ENCODE measurements around the gene KANK3.
"Not testable (repeated sequence)": the region's sequence is repeated elsewhere in the genome, so short reads cannot be mapped to it uniquely, and the experiment has no call there.

The KANK3 gene

DNA sequence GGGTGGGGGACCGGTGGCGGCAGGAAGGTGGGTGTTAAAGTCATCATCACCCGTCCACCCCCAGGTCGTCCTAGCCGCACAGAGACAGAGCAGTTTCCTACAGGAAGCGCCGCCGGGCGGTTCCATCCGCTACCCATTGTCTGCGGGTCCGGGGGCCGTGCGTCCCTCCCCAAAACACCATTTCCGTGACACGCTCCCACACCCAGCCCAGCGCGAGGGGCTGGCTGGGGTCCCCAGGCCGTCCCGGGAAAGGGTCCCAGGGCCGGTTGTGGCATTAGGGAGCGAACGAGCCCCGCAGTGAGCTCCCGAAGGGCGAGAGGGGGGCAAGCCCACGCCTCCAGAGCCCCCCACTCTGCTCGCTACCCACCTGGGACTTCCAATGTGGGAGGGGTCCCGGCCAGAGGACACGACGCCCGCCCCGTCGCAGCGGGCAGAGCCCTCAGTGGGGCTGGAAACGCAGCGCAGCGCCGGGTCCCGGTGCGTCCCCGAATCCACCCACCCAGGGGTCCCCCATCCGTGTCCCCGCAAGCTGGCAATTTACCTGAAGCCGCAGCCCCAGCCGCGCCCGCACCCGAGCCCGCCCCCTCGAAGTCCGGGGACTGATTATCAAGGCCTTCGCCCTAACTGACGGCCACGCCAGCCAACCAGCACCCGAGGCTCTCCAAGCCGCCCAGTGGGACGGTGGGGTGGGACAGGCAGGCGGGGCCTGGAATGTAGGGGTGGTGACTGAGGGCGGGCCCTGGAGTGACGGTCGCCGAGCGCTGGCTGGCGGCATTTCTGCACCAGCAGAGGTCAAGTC, at the start of gene KANK3:
KANK3 (minus strand) TSS at position 579 of the 799 bp plus-strand sequence. CDS start 5,434 bp downstream, outside the sequence.
- DNase-seq (ENCODE audit: low spot score), result peak; percentile 96

GRCh38 chr19:8392017-8392591, 49.0 kb upstream of the KANK3 start:
- peak; percentile 17 for DNase-seq (ENCODE audit: low spot score)

GRCh38 chr19:8391198-8392016, 48.3 kb upstream of the KANK3 start:
- DNase-seq (ENCODE audit: low spot score), result no peak

- DNase-seq (ENCODE audit: low spot score), result peak; percentile 96
Measured at GRCh38 chr19:8390617-8390981, 47.5 kb upstream of the KANK3 start.

DNA sequence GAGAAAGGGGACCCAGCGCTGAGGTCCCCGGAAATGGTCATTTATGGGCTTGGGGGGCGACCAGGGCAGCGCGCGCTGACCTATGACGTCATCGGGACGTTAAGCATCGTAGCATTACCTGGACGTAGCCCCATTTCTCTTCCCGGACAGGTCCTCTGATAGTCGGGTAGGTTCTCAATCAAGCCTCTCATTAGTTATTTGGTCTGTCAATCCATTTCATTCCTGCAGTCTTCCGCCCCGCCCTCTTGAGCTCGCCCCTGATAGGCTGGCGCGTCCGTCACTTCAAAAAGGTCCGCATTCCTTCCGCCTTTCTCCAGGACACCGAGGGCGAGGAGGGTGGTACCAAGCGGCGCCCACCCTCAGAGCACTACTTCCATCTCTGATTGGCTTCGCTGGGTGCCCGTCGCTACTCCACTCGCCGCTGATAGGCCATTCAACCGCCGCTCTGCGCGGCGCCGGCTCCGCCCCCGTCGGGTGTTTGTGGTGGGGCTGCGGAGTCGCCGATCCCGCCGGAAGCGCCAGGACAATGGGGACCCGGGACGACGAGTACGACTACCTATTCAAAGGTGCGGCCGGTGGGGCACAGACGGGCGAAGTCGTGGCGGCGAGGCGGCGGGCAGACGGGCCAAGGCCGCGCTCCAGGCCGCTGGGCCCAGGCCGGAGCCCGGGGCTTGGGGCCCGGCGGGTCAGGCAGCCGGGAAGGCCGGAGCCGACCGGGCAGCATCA, 47.0 kb upstream of the KANK3 start, which contains the start of gene RAB11B:
RAB11B (plus strand) TSS at position 470 of the 726 bp plus-strand sequence; CDS start at position 527, 57 bp downstream.
- peak; percentile 97 for DNase-seq (ENCODE audit: low spot score)

GRCh38 chr19:8388612-8388958, 45.5 kb upstream of the KANK3 start:
- DNase-seq (ENCODE audit: low spot score), result no peak

DNA sequence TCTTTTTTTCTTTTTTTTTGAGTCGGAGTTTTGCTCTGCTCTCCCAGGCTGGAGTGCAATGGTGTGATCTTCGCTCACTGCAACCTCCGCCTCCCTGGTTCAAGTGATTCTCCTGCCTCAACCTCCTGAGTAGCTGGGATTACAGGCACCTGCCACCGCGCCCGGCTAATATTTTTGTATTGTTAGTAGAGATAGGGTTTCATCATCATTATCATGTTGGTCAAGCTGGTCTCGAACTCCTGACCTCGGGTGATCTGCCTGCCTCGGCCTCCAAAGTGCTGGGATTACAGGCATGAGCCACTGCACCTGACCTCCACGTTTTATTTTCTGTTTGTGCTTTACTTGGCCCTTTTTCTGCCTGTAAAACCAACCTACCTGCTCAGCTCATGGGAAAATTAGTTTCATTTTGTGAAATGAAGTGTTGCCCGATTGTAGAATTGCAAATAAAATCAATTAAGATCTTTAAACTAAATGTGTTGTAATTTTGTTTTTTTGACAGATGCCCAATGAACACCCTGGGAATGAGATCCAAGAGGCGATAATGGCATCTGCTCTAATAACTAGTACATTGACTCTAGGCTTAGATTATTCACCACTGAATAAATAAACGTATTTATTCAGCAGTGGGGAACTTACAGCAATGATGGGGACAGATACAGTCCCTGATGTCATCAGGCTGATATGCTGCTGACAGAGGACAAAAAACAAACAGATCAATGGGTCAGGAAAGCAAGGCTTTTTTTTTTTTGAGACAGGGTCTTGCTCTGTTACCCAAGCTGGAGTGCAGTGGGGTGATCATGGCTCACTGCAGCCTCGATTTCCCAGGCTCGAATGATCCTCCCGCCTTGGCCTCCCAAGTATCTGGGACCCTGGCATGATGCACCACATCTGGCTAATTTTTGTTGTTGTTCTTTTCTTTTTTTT, 44.9 kb upstream of the KANK3 start:
- no peak for DNase-seq (ENCODE audit: low spot score)

DNA sequence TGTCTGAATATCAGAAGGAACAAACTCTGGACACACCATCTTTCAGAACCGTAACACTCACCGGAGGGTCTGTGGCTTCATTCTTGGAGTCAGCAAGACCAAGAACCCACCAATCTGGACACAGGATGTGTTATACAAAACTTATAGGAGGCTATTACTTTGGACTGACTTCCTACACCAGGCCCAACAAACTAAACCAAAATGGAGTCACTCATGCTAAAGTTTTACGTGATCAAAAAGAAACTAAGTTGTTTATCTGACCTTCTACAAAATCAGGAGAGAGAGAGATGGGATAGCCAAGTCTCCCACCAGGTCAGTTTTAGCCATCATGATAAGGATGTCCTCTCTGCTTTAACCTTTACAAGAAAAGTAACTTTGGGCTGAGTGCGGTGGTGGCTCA, 43.9 kb upstream of the KANK3 start:
- DNase-seq (ENCODE audit: low spot score), result no peak

DNA sequence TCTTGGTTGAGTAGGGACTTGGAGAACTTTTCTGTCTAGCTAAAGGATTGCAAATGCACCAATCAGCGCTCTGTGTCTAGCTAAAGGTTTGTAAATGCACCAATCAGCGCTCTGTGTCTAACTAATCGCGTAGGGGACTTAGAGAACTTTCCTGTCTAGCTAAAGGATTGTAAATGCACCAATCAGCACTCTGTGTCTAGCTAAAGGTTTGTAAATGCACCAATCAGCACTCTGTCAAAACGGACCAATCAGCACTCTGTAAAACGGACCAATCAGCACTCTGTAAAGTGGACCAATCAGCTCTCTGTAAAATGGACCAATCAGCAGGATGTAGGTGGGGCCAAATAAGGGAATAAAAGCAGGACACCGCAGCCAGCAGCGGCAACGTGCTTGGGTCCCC, 43.4 kb upstream of the KANK3 start:
- DNase-seq (ENCODE audit: low spot score), result not testable (repeated sequence)

DNA sequence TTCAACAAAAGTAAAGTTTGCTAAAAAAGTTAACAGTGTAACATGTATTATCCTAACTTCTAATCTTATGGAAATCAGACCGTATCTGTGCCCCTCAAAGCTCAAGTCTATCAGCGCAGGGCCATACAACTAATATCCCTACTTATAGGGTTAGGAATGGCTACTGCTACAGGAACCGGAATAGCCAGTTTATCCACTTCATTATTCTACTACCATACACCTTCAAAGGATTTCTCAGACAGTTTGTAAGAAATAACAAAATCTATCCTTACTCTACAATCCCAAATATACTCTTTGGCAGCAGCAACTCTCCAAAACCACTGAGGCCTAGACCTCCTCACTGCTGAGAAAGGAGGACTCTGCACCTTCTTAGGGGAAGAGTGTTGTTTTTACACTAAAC, 42.5 kb upstream of the KANK3 start:
- not testable (repeated sequence) for DNase-seq (ENCODE audit: low spot score)

GRCh38 chr19:8385103-8385502, 42.0 kb upstream of the KANK3 start:
- not testable (repeated sequence) for DNase-seq (ENCODE audit: low spot score)

GRCh38 chr19:8384569-8384968, 41.5 kb upstream of the KANK3 start:
- not testable (repeated sequence) for DNase-seq (ENCODE audit: low spot score)

DNA sequence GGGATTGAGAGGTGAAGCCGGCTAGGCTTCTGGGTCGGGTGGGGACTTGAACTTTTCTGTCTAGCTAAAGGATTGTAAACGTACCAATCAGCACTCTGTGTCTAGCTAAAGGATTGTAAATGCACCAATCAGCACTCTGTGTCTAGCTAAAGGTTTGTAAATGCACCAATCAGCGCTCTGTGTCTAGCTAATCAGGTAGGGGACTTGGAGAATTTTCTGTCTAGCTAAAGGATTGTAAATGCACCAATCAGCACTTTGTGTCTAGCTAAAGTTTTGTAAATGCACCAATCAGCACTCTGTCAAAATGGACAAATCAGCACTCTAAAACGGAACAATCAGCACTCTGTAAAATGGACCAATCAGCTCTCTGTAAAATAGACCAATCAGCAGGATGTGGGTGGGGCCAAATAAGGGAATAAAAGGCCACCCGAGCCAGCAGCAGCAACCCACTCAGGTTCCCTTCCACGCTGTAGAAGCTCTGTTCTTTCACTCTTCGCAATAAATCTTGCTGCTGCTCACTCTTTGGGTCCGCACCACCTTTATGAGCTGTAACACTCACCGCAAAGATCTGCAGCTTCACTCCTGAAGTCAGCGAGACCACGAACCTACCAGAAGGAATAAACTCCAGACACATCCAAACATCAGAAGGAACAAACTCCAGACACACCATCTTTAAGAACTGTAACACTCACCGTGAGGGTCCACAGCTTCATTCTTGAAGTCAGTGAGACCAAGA, 36.3 kb upstream of the KANK3 start:
- not testable (repeated sequence) for DNase-seq (ENCODE audit: low spot score)

GRCh38 chr19:8377598-8377997, 34.5 kb upstream of the KANK3 start:
- DNase-seq (ENCODE audit: low spot score), result no peak

DNA sequence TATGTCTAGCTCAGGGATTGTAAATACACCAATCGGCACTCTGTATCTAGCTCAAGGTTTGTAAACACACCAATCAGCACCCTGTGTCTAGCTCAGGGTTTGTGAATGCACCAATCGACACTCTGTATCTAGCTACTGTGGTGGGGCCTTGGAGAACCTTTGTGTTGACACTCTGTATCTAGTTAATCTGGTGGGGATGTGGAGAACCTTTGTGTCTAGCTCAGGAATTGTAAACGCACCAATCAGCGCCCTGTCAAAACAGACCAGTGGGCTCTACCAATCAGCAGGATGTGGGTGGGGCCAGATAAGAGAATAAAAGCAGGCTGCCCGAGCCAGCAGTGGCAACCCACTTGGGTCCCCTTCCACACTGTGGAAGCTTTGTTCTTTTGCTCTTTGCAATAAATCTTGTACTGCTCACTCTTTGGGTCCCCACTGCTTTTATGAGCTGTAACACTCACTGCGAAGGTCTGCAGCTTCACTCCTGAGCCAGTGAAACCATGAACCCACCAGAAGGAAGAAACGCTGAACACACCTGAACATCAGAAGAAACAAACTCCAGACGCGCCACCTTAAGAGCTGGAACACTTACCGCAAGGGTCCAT, 33.4 kb upstream of the KANK3 start:
- not testable (repeated sequence) for DNase-seq (ENCODE audit: low spot score)

DNA sequence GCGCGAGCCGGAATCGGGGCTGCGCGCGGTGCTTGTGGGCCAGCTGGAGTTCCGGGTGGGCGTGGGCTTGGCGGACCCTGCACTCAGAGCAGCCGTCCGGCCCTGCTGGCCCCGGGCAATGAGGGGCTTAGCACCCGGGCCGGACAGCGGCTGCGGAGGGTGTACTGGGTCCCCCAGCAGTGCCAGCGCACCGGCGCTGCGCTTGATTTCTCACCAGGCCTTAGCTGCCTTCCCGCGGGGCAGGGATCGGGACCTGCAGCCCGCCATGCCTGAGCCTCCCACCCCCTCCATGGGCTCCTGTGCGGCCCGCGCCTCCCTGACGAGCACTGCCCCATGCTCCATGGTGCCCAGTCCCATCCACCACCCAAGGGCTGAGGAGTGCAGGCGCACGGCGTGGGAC, 32.7 kb upstream of the KANK3 start:
- DNase-seq (ENCODE audit: low spot score), result not testable (repeated sequence)

GRCh38 chr19:8373867-8374813, 31.1 kb upstream of the KANK3 start:
- DNase-seq (ENCODE audit: low spot score), result peak; percentile 2

- DNase-seq (ENCODE audit: low spot score), result no peak
Measured at GRCh38 chr19:8371011-8371804, 28.1 kb upstream of the KANK3 start.
